HG03280 (cell line): ENCODE measurements around the gene CA5A.
"Not testable (repeated sequence)": the region's sequence is repeated elsewhere in the genome, so short reads cannot be mapped to it uniquely, and the experiment has no call there.

ENCODE experiments used
- ATAC-seq: cut with Tn5 transposase; IDR thresholded peaks from one replicate; pipeline ENCODE4 v1.9.1; 2021; ENCODE audit warnings: mild to moderate bottlenecking, moderate library complexity; ENCODE audit not compliant: unreplicated experiment

CA5A gene

DNA sequence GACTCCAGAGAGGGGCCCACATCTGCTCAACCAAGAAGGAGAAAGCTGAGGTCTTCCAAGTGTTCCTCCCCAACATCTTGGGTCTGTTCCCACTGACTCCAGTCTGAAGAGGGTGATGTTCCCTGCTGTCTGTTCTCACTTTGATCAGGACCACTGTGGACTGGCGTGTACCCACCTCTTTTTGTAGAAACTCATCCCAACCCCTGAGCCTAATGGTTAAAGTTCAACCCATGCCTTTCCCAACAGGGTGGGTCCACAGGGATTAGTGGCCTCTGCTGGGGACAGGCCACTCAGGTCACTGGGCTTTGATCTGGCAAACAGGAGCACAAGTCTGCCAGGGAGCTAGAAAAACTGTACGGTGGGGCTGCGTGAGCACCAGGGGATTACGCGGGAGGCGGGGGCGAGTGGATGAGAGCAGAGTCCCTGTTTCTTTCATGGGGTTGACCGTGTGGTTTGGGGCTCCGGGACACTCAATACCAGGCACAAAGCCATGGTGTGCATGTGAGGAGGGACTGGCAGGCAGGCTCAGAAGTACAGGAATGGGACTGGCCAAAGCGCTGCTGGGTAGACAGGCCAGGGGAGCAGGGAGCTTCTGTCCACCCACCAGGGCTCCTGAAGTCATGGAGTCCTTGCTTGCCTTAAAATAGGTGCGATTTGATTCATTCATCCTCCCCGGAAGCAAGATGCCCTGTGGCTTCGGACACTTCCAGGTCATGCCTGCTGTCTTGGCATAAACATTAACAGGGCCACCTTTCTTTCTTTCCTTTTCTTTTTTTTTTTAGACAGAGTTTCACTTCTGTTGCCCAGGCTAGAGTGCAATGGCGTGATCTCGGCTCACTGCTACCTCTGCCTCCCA is at the start of gene CA5A:
CA5A (minus strand) TSS at position 155 of the 856 bp plus-strand sequence; CDS start at position 76, 79 bp downstream.
- no peak for ATAC-seq

GRCh38 chr16:87985493-87985892 is 49.2 kb upstream of the CA5A start:
- not testable (repeated sequence) for ATAC-seq

GRCh38 chr16:87984632-87985267 is 48.4 kb upstream of the CA5A start:
- no peak for ATAC-seq

DNA sequence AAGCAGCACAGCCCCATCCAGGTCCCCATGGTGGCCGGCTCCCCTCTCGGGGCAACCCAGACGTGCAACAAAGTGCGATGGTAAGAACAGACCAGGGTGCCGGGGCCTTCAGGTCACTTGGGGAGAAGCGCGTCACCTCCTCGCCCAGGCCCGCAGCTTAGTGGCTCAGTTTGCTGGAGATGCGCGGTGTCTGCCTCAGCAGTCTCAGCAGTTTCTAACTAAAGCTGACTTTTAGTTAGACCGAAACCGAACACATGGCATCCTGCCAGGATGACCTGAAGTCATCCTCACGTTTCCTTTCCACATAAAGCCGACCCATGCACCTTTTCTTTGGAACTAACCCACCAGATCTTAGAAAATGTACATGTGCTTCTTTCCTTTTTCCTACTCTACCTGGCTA is 47.9 kb upstream of the CA5A start:
- ATAC-seq: not testable (repeated sequence)

DNA sequence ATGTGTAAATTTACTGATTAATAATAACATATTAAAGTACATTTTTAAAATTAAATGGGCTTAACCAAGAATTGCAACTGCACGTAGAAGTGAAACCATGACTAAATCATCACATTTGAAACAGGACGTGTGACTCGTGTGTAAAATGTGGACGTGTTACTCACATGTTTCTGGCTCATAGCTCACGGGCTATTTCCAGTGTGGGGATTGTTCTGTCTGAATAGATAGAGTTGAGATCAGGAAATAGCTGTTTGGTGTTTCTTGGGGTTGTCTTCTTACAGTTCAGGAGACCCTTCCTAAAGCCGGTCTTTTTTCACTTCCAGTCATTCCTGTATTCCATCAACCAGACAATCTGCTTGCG is 47.4 kb upstream of the CA5A start:
- not testable (repeated sequence) for ATAC-seq

GRCh38 chr16:87983072-87983736 is 46.9 kb upstream of the CA5A start:
- ATAC-seq: not testable (repeated sequence)

GRCh38 chr16:87982581-87983041 is 46.3 kb upstream of the CA5A start:
- ATAC-seq: no peak

GRCh38 chr16:87981376-87981775 is 45.0 kb upstream of the CA5A start:
- not testable (repeated sequence) for ATAC-seq

GRCh38 chr16:87979911-87980630 is 43.7 kb upstream of the CA5A start:
- not testable (repeated sequence) for ATAC-seq

DNA sequence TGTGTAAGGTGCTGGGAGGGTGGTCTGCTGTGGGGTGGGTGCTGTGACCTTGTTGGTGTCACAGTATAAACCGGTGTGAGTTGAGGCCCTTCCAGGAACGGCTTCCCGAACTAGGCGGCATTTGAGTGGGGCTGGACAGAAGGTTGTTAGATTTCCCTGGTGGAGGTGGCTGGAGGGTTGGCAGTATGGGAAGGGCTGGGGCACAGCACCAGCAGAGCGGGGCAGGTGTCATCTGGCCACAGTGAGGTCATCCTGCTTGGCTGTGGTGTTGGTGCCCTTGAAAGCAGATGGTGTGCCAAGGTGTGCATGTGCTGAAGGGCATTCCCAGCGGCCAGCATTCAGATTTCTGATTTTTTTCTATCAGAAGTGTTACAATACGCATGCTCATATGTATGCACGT is 43.0 kb upstream of the CA5A start:
- ATAC-seq: no peak

GRCh38 chr16:87978127-87978526 is 41.8 kb upstream of the CA5A start:
- ATAC-seq: no peak

DNA sequence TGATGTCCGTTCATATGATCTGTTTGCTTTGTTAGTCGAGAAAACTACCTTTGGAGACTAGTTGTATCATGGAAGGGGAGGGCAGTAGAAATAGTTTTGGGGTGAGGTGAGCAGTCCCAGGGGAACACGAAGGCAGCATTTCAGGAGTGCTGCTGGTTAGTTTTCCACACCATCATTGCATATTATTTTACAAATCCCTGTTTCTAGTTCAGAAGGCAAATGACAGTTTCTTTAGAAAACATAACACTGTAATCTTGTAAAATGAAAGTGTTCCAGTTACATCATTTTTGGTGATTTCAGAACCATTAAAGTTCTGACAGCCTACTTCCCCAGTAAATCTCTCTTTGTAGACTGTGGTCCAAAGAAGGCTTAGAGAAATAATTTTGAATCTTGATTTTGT is 40.3 kb upstream of the CA5A start:
- ATAC-seq: no peak

DNA sequence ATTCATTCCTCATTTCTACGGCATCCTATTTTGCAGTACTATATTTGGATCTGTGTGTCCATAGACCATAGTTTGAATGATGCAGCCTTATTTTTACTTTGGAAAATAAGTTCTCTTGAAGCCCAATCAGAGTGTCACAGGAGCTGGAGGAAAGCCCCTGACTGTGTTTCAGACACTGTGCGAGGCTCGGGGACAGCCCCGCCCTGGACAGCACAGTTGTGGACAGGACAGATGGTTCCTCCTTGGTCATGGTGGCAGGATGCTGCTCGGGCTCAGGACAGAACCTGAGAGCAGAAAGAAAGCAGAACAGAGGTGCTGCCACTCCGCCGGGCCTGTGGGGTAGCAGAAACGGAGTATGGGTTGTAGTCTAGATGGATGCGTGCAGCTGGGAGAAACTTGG is 37.8 kb upstream of the CA5A start:
- no peak for ATAC-seq

DNA sequence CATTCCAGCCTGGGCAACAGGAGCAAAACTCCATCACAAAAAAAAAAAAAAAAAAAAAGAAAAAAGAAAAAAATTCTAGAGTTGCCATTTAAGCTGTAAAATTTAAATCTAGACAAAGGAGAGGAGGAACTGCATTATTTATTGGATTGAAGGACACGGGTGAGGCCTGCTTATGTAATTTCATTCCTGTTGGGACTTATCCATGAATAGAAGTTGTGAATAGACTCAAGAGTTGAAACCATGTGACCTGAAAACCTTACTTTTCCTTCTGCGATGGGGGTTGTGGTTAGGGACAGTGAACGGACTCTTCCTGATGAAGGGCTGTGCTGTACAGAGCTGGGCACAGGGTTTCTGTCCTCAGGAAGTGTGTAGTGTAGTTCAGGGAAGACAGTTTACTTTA is 37.4 kb upstream of the CA5A start:
- no peak for ATAC-seq

DNA sequence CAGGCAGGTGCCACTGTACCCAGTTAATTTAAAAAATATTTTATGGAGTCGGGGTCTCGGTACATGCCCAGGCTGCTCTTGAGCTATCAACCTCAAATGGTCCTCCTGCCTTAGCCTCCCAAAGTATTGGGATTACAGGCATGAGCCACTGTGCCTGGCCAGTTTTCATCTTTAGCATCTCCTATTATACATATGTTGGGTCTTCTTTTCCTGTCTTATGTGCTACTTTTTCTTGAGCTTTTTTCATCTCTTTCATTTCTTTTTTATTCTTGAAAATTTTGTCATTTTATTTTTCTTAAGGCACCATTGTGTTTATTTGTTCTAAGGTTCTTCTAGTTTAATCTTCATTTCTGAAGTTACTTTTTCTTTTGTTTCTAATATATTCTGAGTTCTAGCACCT is 35.6 kb upstream of the CA5A start:
- no peak for ATAC-seq

DNA sequence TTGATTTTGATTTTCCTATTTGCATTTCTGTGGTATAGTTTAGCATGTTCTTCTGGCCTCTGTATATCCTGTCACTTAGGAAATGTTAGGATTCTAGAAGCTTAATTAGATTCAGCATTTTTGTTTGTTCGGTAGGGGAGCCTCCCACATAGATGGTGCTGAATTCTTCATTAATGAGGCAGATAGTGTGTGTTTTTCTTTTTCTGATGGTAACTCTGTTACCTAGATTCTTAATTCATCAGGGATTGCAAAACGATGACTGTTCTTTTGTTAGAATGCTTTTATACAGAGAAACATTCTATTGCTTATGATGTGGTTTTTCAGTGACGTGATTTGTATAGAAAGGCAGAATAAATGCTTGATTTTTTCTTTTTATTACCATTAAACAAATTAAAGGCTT is 33.9 kb upstream of the CA5A start:
- no peak for ATAC-seq

DNA sequence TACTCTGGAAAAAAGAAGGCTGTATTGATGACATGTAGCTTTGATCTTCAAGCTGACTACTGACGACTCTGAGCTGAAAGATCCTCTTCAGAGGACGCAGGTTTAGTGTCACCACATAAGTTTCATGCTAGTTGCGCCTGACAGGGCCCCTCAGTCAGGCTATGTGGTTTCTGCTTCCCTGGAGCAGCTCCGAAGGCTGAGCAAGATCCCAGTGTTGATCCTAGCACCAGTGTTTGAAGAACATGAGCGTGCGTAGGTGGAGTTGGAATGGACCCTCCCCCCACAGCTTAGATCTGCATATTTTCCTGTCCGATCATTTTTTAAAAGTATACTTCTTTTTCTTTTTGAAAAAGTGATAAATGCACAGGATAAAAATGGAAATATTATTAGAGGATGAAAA is 32.2 kb upstream of the CA5A start:
- ATAC-seq: no peak

DNA sequence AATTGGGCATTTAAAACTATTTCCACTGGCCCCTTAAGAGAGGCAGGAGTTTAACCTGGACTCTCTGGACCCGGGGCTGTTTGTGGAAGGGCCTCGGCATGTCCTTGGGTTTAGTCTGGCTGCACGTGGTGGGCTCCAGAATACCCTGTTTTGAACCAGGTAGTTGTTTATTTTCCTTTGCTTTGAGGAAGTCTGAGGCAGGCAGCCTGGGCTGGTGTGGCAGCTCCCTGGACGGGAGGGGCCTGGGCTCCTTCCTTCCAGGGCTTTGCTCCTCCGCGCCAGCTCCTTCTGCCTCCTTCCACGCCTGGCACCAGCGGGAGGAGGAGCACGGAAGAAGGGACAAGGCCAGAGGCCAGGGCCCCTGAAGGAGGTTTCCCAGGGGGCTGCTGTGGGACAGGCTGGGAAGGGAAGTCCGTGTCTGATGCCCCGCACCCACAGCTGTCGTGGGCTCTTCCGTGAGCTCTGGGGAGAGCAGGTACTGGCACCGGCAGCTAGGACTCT is 30.4 kb upstream of the CA5A start:
- ATAC-seq: no peak

DNA sequence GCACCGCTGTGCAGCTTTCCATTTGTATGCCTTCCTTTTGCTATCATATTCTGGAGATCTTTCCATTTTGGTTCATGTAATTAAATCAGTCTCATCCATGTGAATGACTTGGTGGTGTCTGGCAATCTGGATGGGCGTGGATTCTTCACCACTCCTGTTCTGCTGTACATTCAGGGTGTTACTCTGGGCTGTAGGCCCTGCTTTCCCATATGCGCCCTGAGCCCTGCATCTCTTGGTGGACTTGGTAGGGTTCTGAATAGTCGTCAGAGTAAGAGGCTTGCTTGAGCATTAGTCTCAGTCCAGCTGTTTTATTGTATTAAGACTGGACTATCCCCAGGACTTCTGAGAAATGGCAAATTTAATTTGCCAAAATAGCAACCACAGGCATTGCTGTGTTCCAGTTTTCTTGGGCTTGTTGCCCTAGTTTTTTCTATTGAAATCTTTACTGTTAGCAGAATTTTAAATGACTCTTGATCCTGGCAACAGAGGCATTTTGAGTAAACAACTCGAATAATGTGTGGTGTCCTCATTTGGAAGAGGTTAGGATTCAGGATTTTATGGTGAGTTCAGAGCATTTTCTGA is 29.8 kb upstream of the CA5A start:
- ATAC-seq: no peak

DNA sequence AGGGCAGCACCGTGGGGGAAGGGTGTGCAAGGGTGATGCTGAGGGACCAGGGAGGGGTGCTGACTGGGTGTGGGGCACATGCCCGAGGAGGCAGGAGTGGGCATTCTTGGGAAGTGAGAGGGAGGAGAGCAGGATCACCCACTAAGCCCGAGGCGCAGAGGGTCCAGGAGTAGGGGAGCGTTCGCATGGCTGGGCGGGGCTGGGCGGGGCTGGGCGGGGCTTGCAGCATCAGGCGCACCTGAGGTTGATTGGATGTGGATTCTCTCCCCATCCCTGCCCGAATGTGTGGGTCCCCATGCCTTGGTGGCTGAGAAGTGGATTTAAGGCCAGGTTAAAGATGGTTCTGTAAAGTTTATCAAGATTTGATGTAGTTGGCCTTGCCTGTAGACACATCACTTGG is 29.1 kb upstream of the CA5A start:
- ATAC-seq: no peak
